NCI-H774 (cell line): ENCODE results near the gene TOGARAM2.

ENCODE experiments used
- DNase-seq: peaks from one replicate; lab custom pipeline; 2025; lab: John Stamatoyannopoulos, UW

The TOGARAM2 gene

DNA sequence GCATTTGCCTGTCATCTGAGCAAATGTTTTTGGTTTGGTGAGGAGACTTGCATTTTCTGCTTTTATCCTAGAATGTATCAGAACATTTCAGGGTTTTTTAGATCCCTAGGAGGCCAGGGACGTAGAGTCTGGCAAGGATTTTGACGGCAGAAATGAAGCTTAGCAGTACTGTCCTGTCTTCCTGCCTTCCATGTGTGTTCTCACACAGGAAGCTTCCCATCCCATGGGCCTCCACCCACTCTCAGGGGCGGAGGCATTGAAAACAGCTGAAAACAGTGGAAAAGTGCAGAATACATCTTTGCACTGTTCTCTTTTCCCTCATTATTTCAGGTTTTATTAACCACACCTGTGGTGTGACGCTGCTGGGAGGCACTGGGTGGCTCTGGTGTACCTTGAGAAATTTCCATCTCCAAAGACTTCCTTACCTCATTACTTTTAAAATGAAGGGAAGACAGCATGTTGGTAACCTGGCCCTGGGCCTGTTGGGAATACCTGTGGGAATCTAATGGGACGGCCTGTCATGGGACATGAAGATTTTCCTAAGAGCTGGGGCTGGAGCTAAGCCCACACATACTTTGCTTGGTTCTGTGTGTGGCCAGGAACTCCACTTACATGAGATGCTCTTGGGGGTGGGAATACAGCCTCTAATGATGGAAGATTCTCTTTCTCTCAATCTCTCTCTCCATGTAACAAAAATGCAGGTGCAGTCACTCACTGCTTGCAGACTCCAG, 72.7 kb downstream of the TOGARAM2 start:
- DNase-seq: no peak

DNA sequence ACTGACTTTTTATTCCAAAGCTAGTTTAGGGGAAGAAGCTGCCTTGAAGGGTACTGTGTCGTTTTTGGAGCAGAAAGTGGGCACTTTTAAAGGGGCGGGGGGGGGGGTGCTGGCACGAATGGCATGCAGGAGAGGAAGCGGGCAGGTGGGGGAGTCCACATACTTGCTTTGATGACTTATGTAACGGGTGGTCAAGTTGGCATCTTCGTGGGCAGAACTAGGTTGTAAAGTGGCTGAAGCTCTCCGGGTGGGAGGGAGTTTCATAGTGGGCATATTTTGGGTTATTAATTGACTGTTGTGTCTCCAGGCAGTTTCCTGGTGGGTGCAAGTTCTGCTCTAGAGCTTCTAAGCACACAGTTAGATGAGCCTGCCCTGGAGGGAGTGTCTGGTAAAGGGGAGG, 73.3 kb downstream of the TOGARAM2 start:
- DNase-seq: no peak

DNA sequence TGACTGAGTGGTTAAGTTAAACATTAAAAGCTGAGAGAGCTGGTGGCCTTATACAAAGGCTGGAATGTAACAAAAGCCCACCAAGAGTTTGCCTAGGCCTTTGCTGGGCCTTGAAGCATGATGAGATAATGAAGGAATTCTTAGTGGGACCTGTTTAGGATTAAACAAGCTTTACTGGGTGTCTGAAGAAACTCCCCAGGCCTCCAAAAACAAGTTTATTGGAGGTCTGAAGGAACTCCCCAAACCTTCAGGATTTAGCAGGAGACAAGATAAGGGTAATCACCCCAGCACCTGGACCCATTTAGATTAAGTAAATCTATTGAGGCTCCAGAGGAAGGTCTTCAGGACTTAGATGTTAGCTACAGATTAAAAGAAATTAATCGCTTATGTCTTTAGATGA, 74.5 kb downstream of the TOGARAM2 start:
- DNase-seq: no peak

DNA sequence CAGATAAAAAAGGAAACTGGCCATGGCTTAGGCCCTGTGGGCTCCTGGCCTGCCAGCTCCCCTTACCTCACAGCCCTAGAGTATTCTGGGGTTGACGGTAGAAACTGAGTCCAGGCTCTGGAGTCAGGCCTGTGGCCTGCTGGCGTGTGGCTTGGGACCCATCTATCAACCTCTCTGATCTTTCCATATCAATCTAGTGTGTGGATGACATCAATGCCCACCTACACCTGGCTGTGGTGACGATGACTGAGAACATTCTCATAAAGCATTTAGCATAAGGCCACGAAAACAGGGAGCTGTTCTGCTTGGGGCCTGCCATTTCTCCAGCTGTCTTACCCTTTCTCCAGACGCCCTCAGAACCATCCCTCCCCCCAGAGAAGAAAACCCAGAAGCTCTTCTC, 75.4 kb downstream of the TOGARAM2 start:
- no peak for DNase-seq

DNA sequence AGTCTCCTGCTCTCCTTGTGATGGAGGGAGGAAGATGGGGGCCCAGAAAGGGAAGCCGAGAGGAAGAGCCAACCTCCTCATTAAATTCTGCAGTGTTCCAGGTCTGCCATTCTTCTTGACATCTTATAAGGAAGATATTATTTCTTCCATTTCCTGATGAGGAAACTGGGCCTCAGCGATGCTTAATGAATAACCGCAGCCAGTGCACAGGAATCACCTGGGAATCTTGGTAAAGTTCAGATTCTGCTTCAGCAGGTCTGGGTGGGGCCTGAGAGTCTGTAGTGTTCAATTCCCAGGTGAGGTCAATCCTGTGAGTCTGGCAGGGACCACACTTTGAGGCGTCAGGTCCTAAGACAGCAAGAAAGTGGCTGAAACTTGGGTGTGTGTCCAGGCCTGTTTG, 75.9 kb downstream of the TOGARAM2 start:
- no peak for DNase-seq

DNA sequence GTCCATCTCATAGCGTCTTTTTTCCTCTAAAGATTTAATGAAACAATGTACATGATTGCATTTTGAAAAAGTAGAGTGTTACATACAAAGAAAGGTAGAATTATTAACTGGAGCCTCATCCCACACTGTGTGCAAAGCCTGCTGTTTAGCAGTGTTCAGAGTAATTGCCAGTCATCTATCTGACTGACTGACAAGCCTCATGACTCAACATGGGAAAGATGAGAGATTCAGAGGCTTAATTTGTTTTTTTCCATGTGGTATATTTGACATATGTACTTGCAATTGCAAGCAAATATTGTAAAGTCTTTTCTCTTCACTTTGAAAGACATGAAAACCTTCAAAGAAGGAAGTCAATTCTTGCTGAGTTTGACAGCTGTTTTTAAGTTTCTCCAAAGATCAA, 78.5 kb downstream of the TOGARAM2 start:
- DNase-seq: no peak

DNA sequence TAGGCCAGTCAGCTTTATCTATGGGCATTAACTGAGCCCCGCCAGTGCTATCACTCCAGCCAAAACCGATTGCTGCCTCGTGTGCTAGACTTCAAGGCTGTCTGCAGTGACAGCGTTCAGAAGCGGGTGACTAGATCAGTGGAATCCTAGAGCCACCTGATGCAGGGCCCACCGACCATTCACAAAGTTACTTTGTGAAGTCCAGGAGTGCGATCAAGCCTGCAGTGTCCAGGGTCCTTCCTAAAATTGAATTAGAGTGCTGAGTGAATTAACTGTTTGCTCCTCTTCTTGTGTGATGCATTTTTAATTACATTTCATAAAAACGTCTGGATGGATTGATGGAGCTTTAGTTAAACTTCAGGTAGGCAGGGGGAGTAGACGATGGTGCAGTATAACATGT, 79.3 kb downstream of the TOGARAM2 start:
- DNase-seq: no peak

DNA sequence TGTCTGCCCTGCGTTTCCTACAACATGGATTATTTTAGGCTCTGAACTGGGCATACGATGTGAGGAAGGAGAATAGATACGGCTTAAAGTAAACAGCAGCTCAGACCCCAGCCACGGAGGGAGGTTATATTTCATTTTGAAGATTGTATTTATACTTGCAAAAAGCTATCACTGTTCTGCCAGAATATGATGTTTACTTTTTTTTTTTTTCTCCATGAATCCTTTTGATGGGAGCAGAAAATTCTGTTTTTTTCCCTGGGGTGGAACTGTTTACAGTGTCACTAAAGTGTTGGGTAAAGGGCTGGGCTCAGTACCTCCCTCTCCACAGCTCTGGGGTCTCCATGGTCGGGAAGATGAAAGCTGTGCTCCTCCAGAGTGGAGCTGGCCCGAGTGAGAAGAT, 80.1 kb downstream of the TOGARAM2 start:
- DNase-seq: no peak

DNA sequence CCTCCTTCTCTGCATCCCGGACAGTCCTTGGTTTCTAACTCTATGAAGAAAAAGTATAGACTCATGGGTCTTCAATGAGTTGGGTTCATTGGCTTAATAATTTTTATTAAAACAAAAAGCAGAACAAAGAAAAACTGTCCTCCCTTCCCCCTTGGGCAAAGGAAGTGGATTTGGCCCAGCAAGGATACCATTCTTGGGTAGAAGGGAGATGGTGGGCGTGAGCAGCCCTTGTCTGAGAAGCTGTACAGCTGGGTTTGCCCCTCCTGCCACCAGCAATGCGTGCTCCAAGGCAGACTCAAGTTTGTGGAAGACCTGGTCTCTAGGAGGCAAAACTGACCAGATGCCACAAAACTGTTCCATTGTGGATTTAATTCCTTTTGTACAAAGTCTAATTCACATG, 80.5 kb downstream of the TOGARAM2 start:
- DNase-seq: no peak

DNA sequence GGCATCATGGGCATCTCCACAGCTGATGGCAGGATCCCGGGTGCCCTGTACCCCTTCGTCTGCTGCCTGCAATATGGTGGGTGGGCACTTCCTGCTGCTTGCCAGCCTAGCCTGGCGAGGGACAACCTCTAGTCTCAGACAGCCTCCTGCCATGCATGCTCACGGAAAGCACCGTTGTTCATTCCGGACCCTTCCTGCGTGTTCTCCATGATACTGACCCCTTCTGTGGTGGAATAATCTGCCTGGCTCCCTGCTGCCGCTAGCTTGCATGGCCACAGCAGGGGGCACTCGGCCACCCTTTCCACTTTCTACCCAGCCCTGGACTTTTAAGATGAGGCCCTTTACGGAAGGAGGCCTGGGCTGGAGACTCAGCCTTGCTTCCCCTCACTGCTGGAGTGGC, 81.3 kb downstream of the TOGARAM2 start:
- DNase-seq: no peak

DNA sequence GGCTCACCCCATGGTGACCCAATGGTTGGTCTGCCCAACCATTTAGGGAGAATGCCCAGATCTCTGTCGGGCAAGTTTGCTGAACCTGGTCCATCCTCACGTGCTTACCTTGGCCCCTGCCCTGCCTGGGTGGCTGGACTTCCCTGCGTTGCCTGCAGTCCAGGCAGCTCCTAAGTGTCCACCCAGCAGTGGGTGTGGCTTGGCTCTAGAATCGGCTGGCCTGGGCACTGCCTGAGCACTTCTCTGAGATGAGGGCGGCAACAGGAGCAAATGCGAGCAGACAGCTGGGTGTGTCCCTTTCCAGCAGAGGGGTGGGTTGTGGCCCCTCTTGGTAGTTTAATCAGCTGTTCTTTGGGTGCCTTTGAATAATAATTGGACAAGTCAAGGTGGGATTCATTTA, 82.0 kb downstream of the TOGARAM2 start:
- DNase-seq: no peak

DNA sequence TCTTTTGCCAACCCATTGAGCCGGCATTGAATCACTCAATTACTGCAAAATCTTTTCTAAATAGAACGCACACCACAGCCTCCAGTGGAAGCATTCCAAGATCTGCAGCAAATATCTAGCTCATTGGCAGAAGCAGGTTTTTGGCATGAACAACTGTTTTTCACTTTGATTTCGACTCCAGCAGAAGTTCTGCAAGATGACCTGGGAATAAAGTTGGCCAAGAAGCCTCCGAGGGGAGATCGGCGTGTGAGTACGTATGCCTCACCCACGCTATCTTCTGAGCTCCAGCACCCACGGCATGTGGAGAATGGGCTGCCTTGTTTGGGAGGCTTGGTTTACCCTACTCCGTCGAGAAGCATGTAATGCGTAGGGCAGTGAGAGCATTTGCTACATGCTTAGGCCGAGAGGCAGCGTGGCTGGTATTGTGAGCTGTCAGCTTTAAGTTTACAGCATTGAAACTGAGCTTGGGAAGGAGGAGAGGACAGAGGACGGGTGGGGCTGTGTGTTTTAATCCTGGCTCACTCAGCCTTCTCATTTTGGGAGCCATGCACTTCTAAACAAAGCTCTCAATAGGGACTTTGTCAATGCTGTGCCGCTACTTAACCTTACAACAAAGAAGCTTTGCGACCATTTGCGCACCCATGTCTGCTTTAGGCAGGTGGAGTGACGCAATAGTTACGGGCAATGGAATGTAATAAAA, 82.7 kb downstream of the TOGARAM2 start:
- DNase-seq: no peak

DNA sequence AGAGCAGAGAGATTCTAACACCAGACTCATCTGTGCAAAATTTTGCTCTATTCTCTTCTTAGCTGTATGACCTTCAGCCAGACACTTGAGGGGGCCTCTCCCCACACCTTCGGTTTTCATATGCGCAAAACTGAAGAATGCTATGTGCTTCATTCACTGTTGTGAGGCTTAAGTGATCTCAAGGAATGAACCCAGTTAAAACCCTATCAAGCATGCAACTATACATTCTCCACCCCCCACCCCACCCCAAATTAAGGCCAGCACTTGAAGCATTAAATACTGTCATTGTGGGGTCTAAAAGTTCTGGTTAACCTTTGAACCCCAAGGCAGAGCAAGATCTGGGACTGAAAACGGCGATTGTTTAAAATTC, 83.2 kb downstream of the TOGARAM2 start:
- DNase-seq: no peak

DNA sequence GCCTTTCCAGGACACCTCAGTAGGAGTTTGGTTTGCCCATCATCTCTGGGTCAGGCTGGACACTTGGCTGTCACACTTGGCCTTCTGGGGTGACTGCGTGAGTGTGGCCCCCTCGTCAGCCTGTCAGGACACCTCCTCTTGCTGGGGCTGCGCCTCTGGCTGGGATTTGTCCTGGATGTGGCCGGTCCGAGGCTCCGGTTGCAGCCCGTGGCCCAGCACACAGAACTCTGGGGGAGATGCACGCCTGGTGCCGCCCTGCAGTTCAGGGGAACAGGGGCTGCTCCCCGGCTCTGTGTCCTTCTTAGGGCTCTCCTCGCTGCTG, 83.6 kb downstream of the TOGARAM2 start:
- no peak for DNase-seq

DNA sequence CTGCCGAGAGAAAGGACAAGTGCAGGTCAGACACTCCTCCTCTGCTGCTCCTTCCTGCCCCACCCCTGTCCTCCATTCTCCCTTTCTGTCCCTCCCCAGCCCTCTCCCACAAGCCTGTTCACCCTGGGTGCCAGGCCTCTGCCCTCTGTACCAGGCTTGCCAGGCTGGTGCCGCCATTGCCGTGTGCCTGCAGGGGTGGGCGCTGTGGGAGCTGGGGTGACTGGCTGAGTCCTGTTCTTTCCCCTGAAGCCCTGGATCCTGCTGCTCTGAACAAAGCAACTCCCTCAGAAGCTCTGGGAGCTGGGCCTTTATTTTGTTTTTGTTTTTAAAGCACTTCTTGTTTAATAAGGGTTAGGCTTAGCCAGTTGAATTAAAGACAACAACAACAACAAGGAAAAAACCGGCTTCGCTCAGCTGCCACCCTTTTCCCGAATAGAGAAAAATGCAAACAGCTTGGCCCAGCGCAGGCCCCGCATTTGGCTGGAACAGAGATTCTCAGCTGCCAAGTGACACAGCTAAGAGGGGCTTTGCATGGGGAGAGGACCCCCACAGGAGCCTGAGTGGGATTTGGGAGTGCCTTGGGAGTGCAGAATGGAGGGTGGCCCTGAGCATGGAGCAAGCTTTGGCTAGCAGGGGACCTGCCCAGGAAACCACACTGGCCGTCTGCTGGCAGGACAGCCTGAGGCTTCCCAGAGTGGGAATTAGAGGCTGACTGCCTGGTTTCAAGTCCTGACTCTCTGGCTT, 84.1 kb downstream of the TOGARAM2 start:
- no peak for DNase-seq

DNA sequence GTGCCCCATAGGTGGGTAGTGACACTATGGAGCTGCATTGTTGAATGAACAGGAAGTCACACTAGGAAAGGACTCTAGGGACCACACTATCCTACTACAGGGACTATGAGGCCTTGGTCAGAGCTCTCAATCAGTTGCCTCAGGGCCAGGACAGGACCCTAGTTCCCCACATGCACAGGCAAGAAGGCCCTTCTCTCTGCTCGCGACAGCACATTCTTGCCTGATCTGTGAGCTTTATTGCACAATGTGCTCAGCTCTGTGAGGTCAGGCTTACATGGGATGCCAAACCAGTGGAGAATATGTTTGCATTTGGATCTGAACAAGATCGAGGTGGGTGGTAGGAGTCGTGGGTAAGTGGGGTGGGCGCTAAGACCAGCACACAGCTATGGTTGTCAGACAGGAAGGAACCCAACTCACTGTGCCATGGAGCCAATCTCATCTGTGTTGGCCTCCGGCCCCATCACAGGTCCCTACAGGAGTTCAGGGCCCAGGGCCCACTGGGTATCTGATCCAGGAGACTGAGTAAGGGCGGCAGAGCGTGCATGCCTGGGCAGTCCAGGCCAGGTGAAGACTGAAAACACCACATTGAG, 85.3 kb downstream of the TOGARAM2 start:
- DNase-seq: no peak

DNA sequence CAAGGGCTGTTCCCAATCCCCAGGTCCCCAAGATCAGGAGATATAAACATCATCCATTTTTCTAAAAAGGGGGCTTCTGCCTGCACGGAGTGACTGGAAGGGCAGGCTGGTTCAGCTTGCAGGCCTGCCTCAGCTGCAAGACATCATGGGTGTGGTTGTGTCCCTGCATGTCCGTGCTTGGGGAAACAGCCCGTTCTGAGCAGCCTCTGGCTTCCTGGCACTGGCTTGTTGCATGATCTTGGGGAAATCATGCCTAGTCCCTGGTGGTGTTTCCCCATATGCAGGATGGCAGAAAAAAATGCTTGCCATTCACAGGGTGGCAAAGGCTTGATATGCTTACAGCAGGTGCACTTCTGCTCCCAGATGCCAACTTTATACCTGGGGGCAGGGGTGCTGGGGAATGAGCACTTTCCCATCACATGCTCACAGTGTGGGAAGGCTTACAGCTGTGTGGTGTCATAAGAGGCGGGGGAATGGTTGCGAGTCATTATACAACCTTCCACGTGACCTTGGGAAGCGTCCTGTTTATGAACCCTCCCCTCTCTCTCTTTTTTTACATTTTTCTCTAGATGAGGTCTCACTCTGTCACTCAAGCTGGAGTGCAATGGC, 86.0 kb downstream of the TOGARAM2 start:
- DNase-seq: no peak

DNA sequence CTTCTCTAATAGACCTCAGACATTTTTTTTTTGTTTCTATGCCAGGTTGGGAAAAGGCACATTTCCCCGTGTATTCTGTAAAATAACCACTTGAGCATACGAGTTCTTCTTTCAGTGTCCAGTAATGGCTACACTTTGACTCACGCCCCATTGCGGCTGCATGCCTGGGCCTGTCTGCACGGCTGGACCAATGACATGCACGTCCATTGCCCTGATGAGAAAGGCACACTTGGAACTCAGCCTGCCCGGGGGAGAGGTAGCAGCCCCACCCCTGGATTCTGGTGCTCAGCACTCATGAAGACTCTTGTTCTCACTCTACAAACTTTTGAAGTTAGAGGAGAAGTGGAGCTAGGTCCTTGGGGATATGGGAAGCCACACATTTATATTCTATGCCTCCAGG, 87.4 kb downstream of the TOGARAM2 start:
- DNase-seq: no peak

DNA sequence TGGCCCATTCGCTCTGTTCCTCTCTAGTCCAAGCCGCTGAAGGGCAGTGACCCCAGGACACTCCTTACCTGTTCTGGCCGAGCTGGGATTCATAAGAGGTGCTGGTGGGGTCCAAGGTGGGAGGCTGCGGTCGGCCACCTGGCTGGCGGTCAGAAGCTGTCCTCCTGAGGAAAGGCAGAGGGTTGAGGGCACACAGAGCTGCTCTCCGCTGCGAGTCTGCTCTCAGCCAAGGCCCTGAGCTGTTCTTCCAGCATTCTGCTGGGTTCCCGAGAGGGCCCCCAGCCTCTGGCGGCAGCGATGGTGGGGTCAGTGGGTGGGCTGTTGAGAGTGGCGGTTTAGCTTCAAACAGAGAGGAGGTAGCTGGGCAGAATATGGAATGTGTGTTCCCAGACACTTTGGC, 89.4 kb downstream of the TOGARAM2 start:
- no peak for DNase-seq

DNA sequence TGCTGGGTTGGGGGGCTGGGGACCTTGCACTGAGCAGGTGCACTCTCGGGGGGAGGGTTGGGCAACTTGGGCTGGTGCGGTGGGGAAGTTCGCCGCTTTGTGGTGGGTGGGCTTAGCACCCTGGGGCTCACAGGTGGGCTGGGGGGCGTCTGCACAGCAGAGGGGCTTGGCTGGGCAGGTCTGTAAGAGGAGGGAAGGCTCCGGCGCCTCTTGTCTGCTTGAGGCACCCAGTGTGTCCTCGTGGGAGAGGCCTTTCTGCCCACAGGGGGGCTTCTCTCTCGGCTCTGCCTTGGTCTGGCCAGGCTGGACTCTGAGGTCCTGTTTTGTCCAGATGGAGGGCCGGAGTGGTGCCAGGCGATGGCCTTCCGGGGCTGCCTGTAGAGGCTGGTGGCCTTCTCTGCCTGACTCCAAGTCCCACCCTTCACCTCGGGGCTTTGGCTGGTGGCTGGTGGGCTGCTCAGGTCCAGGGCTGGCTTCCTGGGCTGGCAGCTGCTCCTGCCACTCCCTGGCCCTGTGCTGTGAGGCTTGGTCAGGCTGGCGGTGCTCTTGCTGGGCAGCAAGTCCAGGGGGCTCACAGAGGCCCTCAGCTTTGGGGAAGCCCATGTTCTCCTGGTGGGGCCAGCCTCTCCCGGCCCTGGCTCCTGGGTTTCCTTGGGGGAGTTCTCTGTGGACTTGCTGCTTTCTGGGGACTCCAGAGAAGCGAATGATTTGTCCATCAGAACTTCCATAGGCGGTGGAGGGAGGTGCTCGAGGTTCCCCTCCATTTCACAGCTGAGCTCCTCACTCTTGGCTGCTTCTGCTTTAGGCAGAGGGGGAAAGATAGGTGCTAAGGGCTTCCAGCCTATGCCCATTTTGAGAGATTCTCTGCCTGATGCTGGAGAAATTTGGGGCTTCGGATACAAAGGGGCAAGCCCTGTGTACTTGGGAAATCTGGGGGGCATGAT, 90.2 kb downstream of the TOGARAM2 start:
- no peak for DNase-seq

DNA sequence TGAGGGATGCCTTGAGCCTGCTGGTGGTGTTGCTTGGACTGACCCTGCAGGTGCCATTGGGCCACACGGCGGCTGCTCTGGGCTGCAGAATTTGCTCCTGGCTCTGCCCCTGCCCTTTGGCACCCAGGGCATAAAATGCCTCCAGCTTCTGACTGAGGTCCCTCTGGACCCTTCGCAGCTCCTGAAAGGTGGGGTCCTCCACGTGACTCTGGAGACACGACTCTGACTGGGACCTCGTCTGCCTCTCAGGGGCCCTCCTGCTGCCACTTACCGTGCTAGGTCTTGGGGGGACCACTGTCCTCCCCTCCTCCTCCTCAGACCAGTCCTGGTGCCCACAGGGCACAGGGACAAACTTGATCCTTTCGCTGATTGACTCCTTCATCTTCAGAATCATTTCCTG, 91.2 kb downstream of the TOGARAM2 start:
- no peak for DNase-seq
